Measurements from ENCODE around the gene IMPDH1. TPM values are rescaled to one million over a fixed set of nuclear protein-coding genes. Genes with fewer than 3 reads are reported as not detected.

The IMPDH1 gene
- total RNA-seq, 1 donor from 2014 or later = 81.7 TPM

GRCh38 chr7:128420773-128421172, 11.0 kb upstream of the IMPDH1 start:
- Mint-ChIP-seq H3K27me3 (ENCODE audit: unreplicated experiment) (peaks cover 4% of the 10 kb centered on the region), H3K9me3 (ENCODE audit: unreplicated experiment) (peaks cover 1% of the 10 kb centered on the region), H3K4me3 (ENCODE audit: unreplicated experiment) (no peak overlapping the region), H3K36me3 (ENCODE audit: unreplicated experiment) (no peaks in the 10 kb centered on the region), H3K27ac (ENCODE audit: unreplicated experiment) (no peak overlapping the region), H3K4me1 (ENCODE audit: low read depth, unreplicated experiment) (peaks cover 9% of the 10 kb centered on the region)
- TF ChIP-seq CTCF (IDR thresholded peaks at IDR 0.05; ENCODE audit: partially characterized antibody, unreplicated experiment) = no peak
- DNase-seq = no peak

- peaks cover 7% of the 10 kb centered on the region for H3K27me3 Mint-ChIP-seq (ENCODE audit: unreplicated experiment)
- H3K9me3 Mint-ChIP-seq (ENCODE audit: unreplicated experiment) = peaks cover 1% of the 10 kb centered on the region
- no peak for TF ChIP-seq CTCF (IDR thresholded peaks at IDR 0.05; ENCODE audit: partially characterized antibody, unreplicated experiment)
- peak overlapping the region; percentile 20 for H3K4me3 Mint-ChIP-seq (ENCODE audit: unreplicated experiment)
- H3K27ac Mint-ChIP-seq (ENCODE audit: unreplicated experiment) = no peak overlapping the region
- H3K36me3 Mint-ChIP-seq (ENCODE audit: unreplicated experiment) = no peaks in the 10 kb centered on the region
- peaks cover 9% of the 10 kb centered on the region for H3K4me1 Mint-ChIP-seq (ENCODE audit: low read depth, unreplicated experiment)
- DNase-seq = no peak
Observed at GRCh38 chr7:128419257-128419656, 9.5 kb upstream of the IMPDH1 start.

GRCh38 chr7:128417071-128417470, 7.3 kb upstream of the IMPDH1 start:
- H3K4me3 Mint-ChIP-seq (ENCODE audit: unreplicated experiment) = no peak overlapping the region
- no peak overlapping the region for H3K27ac Mint-ChIP-seq (ENCODE audit: unreplicated experiment)

GRCh38 chr7:128415217-128415785, 5.5 kb upstream of the IMPDH1 start:
- DNase-seq = no peak
- peaks cover 6% of the 10 kb centered on the region for H3K27me3 Mint-ChIP-seq (ENCODE audit: unreplicated experiment)
- H3K4me1 Mint-ChIP-seq (ENCODE audit: low read depth, unreplicated experiment) = peaks cover 3% of the 10 kb centered on the region
- H3K9me3 Mint-ChIP-seq (ENCODE audit: unreplicated experiment) = peaks cover 3% of the 10 kb centered on the region
- no peak overlapping the region for H3K4me3 Mint-ChIP-seq (ENCODE audit: unreplicated experiment)
- H3K27ac Mint-ChIP-seq (ENCODE audit: unreplicated experiment) = no peak overlapping the region
- H3K36me3 Mint-ChIP-seq (ENCODE audit: unreplicated experiment) = no peaks in the 10 kb centered on the region
- TF ChIP-seq CTCF (IDR thresholded peaks at IDR 0.05; ENCODE audit: partially characterized antibody, unreplicated experiment) = no peak

More at GRCh38 chr7:128417071-128417470, 7.3 kb upstream of the IMPDH1 start:
- H3K9me3 Mint-ChIP-seq (ENCODE audit: unreplicated experiment) = peaks cover 1% of the 10 kb centered on the region
- H3K36me3 Mint-ChIP-seq (ENCODE audit: unreplicated experiment) = no peaks in the 10 kb centered on the region
- peaks cover 4% of the 10 kb centered on the region for H3K27me3 Mint-ChIP-seq (ENCODE audit: unreplicated experiment)
- no peak for DNase-seq
- H3K4me1 Mint-ChIP-seq (ENCODE audit: low read depth, unreplicated experiment) = peaks cover 3% of the 10 kb centered on the region
- TF ChIP-seq CTCF (IDR thresholded peaks at IDR 0.05; ENCODE audit: partially characterized antibody, unreplicated experiment) = no peak

- H3K27ac Mint-ChIP-seq (ENCODE audit: unreplicated experiment) = peak overlapping the region; percentile 89
- peaks cover 8% of the 10 kb centered on the region for H3K9me3 Mint-ChIP-seq (ENCODE audit: unreplicated experiment)
- peaks cover 20% of the 10 kb centered on the region for H3K27me3 Mint-ChIP-seq (ENCODE audit: unreplicated experiment)
Observed at GRCh38 chr7:128410451-128410753, 620 bp upstream of the IMPDH1 start.

More at GRCh38 chr7:128410451-128410753, 620 bp upstream of the IMPDH1 start:
- Mint-ChIP-seq H3K4me3 (ENCODE audit: unreplicated experiment) (peak overlapping the region; percentile 95), H3K4me1 (ENCODE audit: low read depth, unreplicated experiment) (peaks cover 15% of the 10 kb centered on the region), H3K36me3 (ENCODE audit: unreplicated experiment) (no peaks in the 10 kb centered on the region)
- DNase-seq = no peak
- no peak for TF ChIP-seq CTCF (IDR thresholded peaks at IDR 0.05; ENCODE audit: partially characterized antibody, unreplicated experiment)
